Thyroid gland (tissue), 4 donors: ENCODE results near the gene FBXL2.

ENCODE experiments used
- CTCF ChIP-seq, 6 experiments: fragments of 200-600 bp in 3 of 6; fragments of 450-650 bp in 3 of 6; sonication (generic) in 3 of 6; IDR thresholded peaks; one replicate each; pipeline ENCODE4 v1.5.1; 2016 to 2019; ENCODE audit warnings: antibody characterized with exemption in 6 of 6, mild to moderate bottlenecking in 2 of 6, inconsistent platforms in 1 of 6, moderate library complexity in 1 of 6
- POLR2A ChIP-seq, 2 donors: fragments of 450-650 bp; IDR thresholded peaks; one replicate each; pipeline ENCODE4 v1.6.1; 2017; ENCODE audit warnings: antibody characterized with exemption in 2 of 2, mild to moderate bottlenecking in 2 of 2, moderate library complexity in 1 of 2

- TF ChIP-seq POLR2A (IDR thresholded peaks at IDR 0.05) (no peak), CTCF (IDR thresholded peaks at IDR 0.05) (no peak)
Measured at GRCh38 chr3:33424606-33425452, 147.6 kb downstream of the FBXL2 start.
